Stomach (tissue), 9 donors: Measurements from ENCODE around the gene PLEKHA5. TPM values are rescaled to one million over a fixed set of nuclear protein-coding genes. Genes with fewer than 3 reads are reported as not detected.
A peak's percentile ranks its signal among the peaks of the same experiment; 100 is the strongest.

Source experiments
- DNase-seq, 2 donors: peaks; one replicate each; pipeline versions ENCODE4 v3.0.0 to v3.0.0-alpha.2; 2013 to 2019
- H3K27ac ChIP-seq, 5 donors: fragments of 200-600 bp in 4 of 5; sonication (generic) in 4 of 5; one replicate each; pipeline ENCODE4 v1.5.1; 2013 to 2019; ENCODE audit warnings: mild to moderate bottlenecking in 1 of 5, moderate library complexity in 1 of 5
- H3K27me3 ChIP-seq, 3 donors: fragments of 200-600 bp; sonication (generic); one replicate each; pipeline ENCODE4 v1.5.1; 2017 to 2019; ENCODE audit warnings: mixed run types in 1 of 3
- H3K36me3 ChIP-seq, 4 donors: fragments of 200-600 bp; sonication (generic); 1 replicate in 3 of 4; 2 replicates in 1 of 4; pipeline ENCODE4 v1.5.1; 2016 to 2019
- H3K4me1 ChIP-seq, 4 donors: fragments of 200-600 bp; sonication (generic); one replicate each; pipeline ENCODE4 v1.5.1; 2016 to 2019
- H3K4me3 ChIP-seq, 4 donors: fragments of 200-600 bp; sonication (generic) in 3 of 4; one replicate each; pipeline ENCODE4 v1.5.1; 2016 to 2019; ENCODE audit warnings: mild to moderate bottlenecking in 1 of 4
- H3K9me3 ChIP-seq, 4 donors: fragments of 200-600 bp; sonication (generic); one replicate each; pipeline ENCODE4 v1.5.1; 2016 to 2019
- CTCF ChIP-seq, 7 experiments: fragments of 450-650 bp in 4 of 7; fragments of 200-600 bp in 3 of 7; sonication (generic) in 3 of 7; IDR thresholded peaks; one replicate each; pipeline ENCODE4 v1.5.1; 2016 to 2019; ENCODE audit warnings: antibody characterized with exemption in 7 of 7, control low read depth in 2 of 7, mild to moderate bottlenecking in 1 of 7
- EP300 ChIP-seq: sonication (generic); formaldehyde crosslinking; IDR thresholded peaks from one replicate; pipeline ENCODE4 v1.6.1; 2017; ENCODE audit warnings: antibody characterized with exemption
- POLR2A ChIP-seq, 4 donors: fragments of 450-650 bp; IDR thresholded peaks; one replicate each; pipeline ENCODE4 v1.6.1; 2016; ENCODE audit warnings: antibody characterized with exemption in 4 of 4, control low read depth in 2 of 4, mild to moderate bottlenecking in 1 of 4, moderate library complexity in 1 of 4
- POLR2AphosphoS5 ChIP-seq, 3 donors: sonication (generic); formaldehyde crosslinking; IDR thresholded peaks; one replicate each; pipeline ENCODE4 v1.6.1; 2016; ENCODE audit warnings: antibody characterized with exemption in 3 of 3
- WGBS, 5 donors: extraction: QIAGEN DNeasy Blood & Tissue Kit in 3 of 5; methylation state at CpG; one replicate each; pipeline versions ENCODE4 v1.1.5 to v1.1.7; 2013 to 2018; 5-methylcytosine and 5-hydroxymethylcytosine counted together
- intact Hi-C: fragments of 100-400 bp; cut with DNase I; formaldehyde crosslinking; loops from one replicate; pipeline ENCODE4 v1.15.1; 2023; ENCODE audit warnings: low total_unique reads
- polyA plus RNA-seq, 3 donors: library from polyadenylated mRNA; stranded (reverse); fragments of 200-250 nt; gene quantifications; one replicate each; pipeline ENCODE4 v1.2.3, GENCODE V29; 2013
- total RNA-seq, 5 donors: library from RNA; depleted of rRNA; stranded (reverse); fragments of >200 nt; gene quantifications; one replicate each; pipeline versions ENCODE4 v1.1.0 to v1.2.3, GENCODE V29; 2014 to 2016
- donor health status: healthy with polysubstance abuse.
- donor health status: Bipolar disorder and iron deficiency.
- donor health status: healthy.

Gene PLEKHA5
- total and polyA plus RNA-seq, 8 donors = 13.8 to 156 (median 36.6) TPM

DNA sequence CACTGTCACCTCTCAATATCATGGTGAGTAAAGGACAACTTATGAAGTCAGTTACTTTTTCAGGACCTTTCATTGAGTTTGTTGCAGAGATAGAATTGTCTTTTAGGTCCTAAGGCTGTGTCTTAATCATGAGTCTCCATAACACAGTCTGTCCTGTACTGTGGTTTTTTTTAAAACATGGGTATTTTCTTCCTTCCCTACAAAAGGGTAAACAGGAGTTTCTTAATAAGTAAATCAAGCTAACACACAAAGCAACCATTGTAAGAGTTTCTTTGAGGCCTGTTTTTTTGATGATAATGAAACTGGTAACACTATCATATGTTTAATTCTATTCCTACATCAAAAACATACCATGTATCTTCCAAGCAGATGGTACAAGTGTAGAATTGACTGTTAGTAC is 101.4 kb downstream of the PLEKHA5 start:
- Histone ChIP-seq H3K4me1 (peaks cover 0 to 52% (median 26%) of the 10 kb centered on the region in 4 donors), H3K9me3 (peaks cover 0 to 10% (median 4%) of the 10 kb centered on the region in 4 donors), H3K4me3 (no peak overlapping the region), H3K27me3 (no peaks in the 10 kb centered on the region), H3K27ac (no peak overlapping the region), H3K36me3 (peaks cover 0 to 12% (median 3%) of the 10 kb centered on the region in 4 donors)
- intact Hi-C loops = no loop called here
- no peak for DNase-seq
- TF ChIP-seq POLR2A (IDR thresholded peaks at IDR 0.05) = no peak
- no peak for TF ChIP-seq EP300
- TF ChIP-seq CTCF (IDR thresholded peaks at IDR 0.05) = no peak

GRCh38 chr12:19234171-19234704 is 104.7 kb downstream of the PLEKHA5 start:
- peak in 1 of 2 donors; percentile 36 for DNase-seq
- Histone ChIP-seq H3K9me3 (peaks cover 0 to 10% (median 4%) of the 10 kb centered on the region in 4 donors), H3K4me1 (peaks cover 0 to 57% (median 28%) of the 10 kb centered on the region in 4 donors), H3K4me3 (no peak overlapping the region), H3K27ac (peak overlapping the region in 4 of 5 donors; percentile 16 to 59 (median 20)), H3K27me3 (no peaks in the 10 kb centered on the region), H3K36me3 (peaks cover 0 to 12% (median 3%) of the 10 kb centered on the region in 4 donors)
- intact Hi-C loops = no loop called here
- WGBS, 5 donors = 33 to 44% (median 42%) methylated on average over 3 of the region's 3 CpGs
- TF ChIP-seq POLR2A (IDR thresholded peaks at IDR 0.05) = no peak
- TF ChIP-seq EP300 = no peak
- no peak for TF ChIP-seq CTCF (IDR thresholded peaks at IDR 0.05)
- no peak for TF ChIP-seq POLR2AphosphoS5 (IDR thresholded peaks at IDR 0.05)

GRCh38 chr12:19234981-19235871 is 105.7 kb downstream of the PLEKHA5 start:
- Histone ChIP-seq H3K27ac (peak overlapping the region in 2 of 5 donors; percentile 57 to 59), H3K4me1 (peaks cover 0 to 66% (median 29%) of the 10 kb centered on the region in 4 donors), H3K4me3 (no peak overlapping the region), H3K27me3 (no peaks in the 10 kb centered on the region), H3K9me3 (peaks cover 0 to 8% (median 2%) of the 10 kb centered on the region in 4 donors), H3K36me3 (peaks cover 0 to 6% (median 1%) of the 10 kb centered on the region in 4 donors)
- TF ChIP-seq POLR2AphosphoS5 (IDR thresholded peaks at IDR 0.05) = no peak
- DNase-seq = no peak
- intact Hi-C loops = no loop called here
- 42 to 58% (median 55%) methylated on average over 2 of the region's 2 CpGs for WGBS, 5 donors

GRCh38 chr12:19236656-19237055 is 107.1 kb downstream of the PLEKHA5 start:
- Histone ChIP-seq H3K27me3 (no peaks in the 10 kb centered on the region), H3K9me3 (no peaks in the 10 kb centered on the region), H3K4me1 (peaks cover 0 to 67% (median 32%) of the 10 kb centered on the region in 4 donors), H3K27ac (no peak overlapping the region), H3K36me3 (no peaks in the 10 kb centered on the region), H3K4me3 (no peak overlapping the region)
- 46 to 71% (median 62%) methylated on average over 3 of the region's 3 CpGs for WGBS, 5 donors
- intact Hi-C loops = no loop called here
- TF ChIP-seq CTCF (IDR thresholded peaks at IDR 0.05) (no peak), POLR2AphosphoS5 (IDR thresholded peaks at IDR 0.05) (no peak), POLR2A (IDR thresholded peaks at IDR 0.05) (no peak), EP300 (no peak)
- DNase-seq = peak in 1 of 2 donors; percentile 26
